ENCODE data around the gene PLEKHA6. TPM values are rescaled to one million over a fixed set of nuclear protein-coding genes. Genes with fewer than 3 reads are reported as not detected.
"Not testable (repeated sequence)": the region's sequence is repeated elsewhere in the genome, so short reads cannot be mapped to it uniquely, and the experiment has no call there.

The PLEKHA6 gene
- total RNA-seq, 2 donors from 2014 or later, result 24.5 to 49.3 TPM

- 98% methylated on average over 7 of the region's 7 CpGs for WGBS
- TF ChIP-seq POLR2AphosphoS5 (IDR thresholded peaks at IDR 0.05) (no peak), CTCF (IDR thresholded peaks at IDR 0.05) (no peak), POLR2A (IDR thresholded peaks at IDR 0.05) (no peak)
- intact Hi-C loops (cut with DNase I), result no loop called here
- Histone ChIP-seq H3K9me3 (no peaks in the 10 kb centered on the region), H3K27ac (no peak overlapping the region), H3K4me1 (replicated peaks) (peaks cover 10% of the 10 kb centered on the region), H3K4me3 (no peak overlapping the region), H3K27me3 (replicated peaks; ENCODE audit: insufficient read depth) (no peaks in the 10 kb centered on the region), H3K36me3 (no peaks in the 10 kb centered on the region)
- DNase-seq (ENCODE audit: low spot score), result no peak
Observed at GRCh38 chr1:204334455-204334854, 25.3 kb downstream of the PLEKHA6 start.

DNA sequence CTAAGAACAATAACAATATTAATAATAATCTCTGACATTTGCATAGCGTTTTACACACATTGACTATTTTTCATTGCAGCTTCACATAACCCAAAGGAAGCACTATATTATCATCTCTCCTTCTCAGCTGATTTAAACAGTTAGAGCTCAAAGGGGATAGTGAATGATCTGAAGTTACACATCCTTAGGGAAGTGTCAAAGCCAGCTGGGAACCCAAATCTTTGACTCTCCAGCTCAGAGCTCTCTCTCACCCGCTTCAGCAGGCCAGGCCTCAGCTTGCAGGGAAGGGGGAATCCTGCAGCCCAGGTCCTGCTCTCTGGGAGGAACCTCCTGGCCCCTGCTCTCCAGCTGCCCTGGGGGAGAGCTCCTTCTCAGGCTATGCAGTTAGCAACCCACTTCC, 26.3 kb downstream of the PLEKHA6 start:
- no peaks in the 10 kb centered on the region for H3K36me3 ChIP-seq
- intact Hi-C loops (cut with DNase I), result no loop called here
- H3K4me3 ChIP-seq, result no peak overlapping the region
- WGBS, result 81% methylated on average over 2 of the region's 2 CpGs
- no peak for DNase-seq (ENCODE audit: low spot score)
- TF ChIP-seq POLR2AphosphoS5 (IDR thresholded peaks at IDR 0.05) (no peak), POLR2A (IDR thresholded peaks at IDR 0.05) (no peak), CTCF (IDR thresholded peaks at IDR 0.05) (no peak)
- peaks cover under 1% of the 10 kb centered on the region for H3K4me1 ChIP-seq (replicated peaks)
- no peaks in the 10 kb centered on the region for H3K9me3 ChIP-seq
- H3K27ac ChIP-seq, result no peak overlapping the region
- no peaks in the 10 kb centered on the region for H3K27me3 ChIP-seq (replicated peaks; ENCODE audit: insufficient read depth)

DNA sequence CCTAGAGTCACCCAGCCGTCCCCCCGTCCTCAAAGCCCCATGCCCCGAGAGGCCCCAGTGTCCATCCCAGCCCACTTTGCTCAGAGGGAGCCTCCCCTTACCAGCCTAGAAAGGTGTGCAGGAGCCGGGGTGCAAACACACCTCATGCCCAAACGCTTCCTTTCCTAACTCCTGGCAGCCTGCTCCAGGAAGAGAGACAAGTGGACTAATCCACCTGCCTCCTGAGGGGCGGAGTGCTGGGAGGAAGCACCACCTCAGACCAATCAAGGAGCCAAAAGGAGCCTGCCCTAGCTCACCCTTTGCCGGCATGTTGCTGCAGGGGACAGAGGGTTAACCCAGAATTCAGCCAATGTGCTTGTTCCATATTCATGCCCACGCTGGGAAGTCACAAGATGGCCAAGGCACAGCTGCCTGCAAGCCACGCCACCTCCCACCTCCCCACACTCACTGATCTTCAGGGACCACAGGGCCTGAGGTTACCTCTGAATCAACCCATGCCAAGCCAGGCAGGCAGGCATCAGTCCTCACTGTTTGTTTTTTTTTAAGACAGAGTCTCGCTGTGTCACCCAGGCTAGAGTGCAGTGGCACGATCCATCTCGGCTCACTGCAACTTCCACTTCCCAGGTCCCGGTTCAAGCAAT, 27.8 kb downstream of the PLEKHA6 start:
- TF ChIP-seq POLR2A (IDR thresholded peaks at IDR 0.05) (no peak), CTCF (IDR thresholded peaks at IDR 0.05) (no peak), POLR2AphosphoS5 (IDR thresholded peaks at IDR 0.05) (no peak)
- intact Hi-C loops (cut with DNase I), result no loop called here
- Histone ChIP-seq H3K27ac (peak overlapping the region; percentile 41 to 58), H3K4me1 (replicated peaks) (no peaks in the 10 kb centered on the region), H3K9me3 (no peaks in the 10 kb centered on the region), H3K36me3 (no peaks in the 10 kb centered on the region), H3K4me3 (no peak overlapping the region), H3K27me3 (replicated peaks; ENCODE audit: insufficient read depth) (no peaks in the 10 kb centered on the region)
- no peak for DNase-seq (ENCODE audit: low spot score)
- 84% methylated on average over 13 of the region's 13 CpGs for WGBS

DNA sequence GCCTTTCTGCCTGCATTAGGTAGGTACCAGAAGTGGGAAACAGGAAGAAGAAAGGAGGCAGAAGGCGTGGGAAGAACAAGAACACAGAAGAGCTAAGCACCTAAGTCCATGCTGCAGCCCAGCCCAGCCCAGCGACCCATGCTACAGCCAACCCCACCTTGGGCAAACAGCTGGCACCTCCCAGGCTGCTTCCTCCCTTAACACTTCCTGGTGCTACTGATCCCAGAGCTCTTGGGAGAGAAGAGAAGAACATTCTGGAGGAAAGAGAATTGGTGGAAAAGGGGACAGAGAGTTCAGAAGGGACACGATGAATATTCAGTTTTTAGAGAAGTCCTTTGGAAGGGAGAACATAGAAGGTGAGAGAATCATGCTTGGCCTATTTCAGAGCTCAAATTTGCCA, 28.5 kb downstream of the PLEKHA6 start:
- H3K9me3 ChIP-seq, result no peaks in the 10 kb centered on the region
- H3K27ac ChIP-seq, result peak overlapping the region; percentile 41 to 58
- DNase-seq (ENCODE audit: low spot score), result peak; percentile 68
- no peaks in the 10 kb centered on the region for H3K36me3 ChIP-seq
- TF ChIP-seq CTCF (IDR thresholded peaks at IDR 0.05) (no peak), POLR2AphosphoS5 (IDR thresholded peaks at IDR 0.05) (peak; percentile 53)
- no peaks in the 10 kb centered on the region for H3K4me1 ChIP-seq (replicated peaks)
- H3K27me3 ChIP-seq (replicated peaks; ENCODE audit: insufficient read depth), result no peaks in the 10 kb centered on the region
- WGBS, result 66% methylated on average over 3 of the region's 3 CpGs
- no peak overlapping the region for H3K4me3 ChIP-seq
- intact Hi-C loops (cut with DNase I), result no loop called here

DNA sequence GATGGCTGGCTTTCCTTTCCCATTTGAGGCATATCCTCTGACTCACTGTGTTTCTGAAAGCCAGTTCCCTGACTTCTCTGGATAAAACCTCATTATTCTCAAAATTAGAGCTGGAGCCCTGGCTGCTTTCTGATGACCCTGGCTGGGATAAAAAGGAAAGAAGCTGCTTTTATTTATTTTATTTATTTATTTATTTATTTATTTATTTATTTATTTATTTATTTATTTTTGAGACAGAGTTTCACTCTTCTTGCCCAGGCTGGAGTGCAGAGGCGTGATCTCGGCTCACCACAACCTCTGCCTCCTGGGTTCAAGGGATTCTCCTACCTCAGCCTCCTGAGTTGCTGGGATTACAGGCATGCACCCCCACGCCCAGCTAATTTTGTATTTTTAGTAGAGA, 31.9 kb downstream of the PLEKHA6 start:
- WGBS, result 98% methylated on average over 3 of the region's 3 CpGs
- H3K9me3 ChIP-seq; H3K27ac ChIP-seq; H3K4me1 ChIP-seq (replicated peaks); DNase-seq (ENCODE audit: low spot score); intact Hi-C loops (cut with DNase I); H3K27me3 ChIP-seq (replicated peaks; ENCODE audit: insufficient read depth); H3K4me3 ChIP-seq; H3K36me3 ChIP-seq: not testable (repeated sequence)

Measured in prostate gland (tissue), 2 donors.